Measurements from ENCODE around the gene RASAL2.

DNA sequence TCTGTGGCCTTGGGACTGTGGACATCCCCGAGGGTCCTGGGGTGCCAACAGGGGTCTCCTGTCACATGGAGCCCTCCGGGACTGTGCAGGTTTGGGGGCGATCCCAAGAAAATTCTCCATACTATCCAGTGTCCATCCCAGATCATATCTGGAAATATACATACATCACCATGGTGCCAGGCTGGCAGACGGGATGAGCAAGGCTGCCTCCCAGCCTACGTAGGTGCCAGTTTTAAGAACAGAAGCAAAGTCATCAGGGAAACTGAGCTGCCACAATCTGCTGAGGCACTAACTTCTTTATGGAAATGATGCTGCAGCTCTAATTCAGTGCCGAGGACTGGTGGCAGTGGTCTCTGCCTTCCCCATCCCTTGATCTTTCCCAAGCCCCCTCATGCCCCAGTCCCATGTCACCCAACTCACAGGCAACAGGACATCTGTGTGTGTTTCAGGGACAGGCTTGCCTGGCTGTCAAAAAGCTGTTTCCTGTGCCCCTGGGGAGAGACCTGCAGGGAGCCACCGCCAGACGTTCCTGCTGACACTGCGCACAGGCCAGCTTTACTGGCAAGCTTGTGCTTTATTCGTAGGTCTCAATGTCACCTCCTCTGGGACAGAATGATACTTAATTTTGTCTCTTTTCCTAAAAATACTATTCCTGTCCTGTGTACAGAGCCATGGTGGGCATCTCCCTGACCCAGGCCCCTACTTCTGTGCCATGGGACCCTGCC lies 434.5 kb downstream of the RASAL2 start:
- no peak for TF ChIP-seq CTCF (IDR thresholded peaks at IDR 0.05)
- TF ChIP-seq POLR2A (IDR thresholded peaks at IDR 0.05) = no peak
